ENCODE results near the gene PXDN. TPM values are rescaled to one million over a fixed set of nuclear protein-coding genes. Genes with fewer than 3 reads are reported as not detected.

The PXDN gene
- total and polyA plus RNA-seq, 9 of the 15 experiments (the other 6 are each of a cell fraction or from before 2014, with no cell fraction given), result 0.49 TPM; not detected in 8

- Histone ChIP-seq H3K27me3 (ENCODE audit: control insufficient read depth in 2 of 2, insufficient read depth in 2 of 2, low read length in 2 of 2) (peaks cover 2 to 34% of the 10 kb centered on the region in 2 experiments; a peak in 3 of 5 replicates), H3K4me2 (ENCODE audit: insufficient read depth, low read length) (no peak overlapping the region), H4K20me1 (replicated peaks; ENCODE audit: control insufficient read depth, insufficient read depth, low read length) (no peaks in the 10 kb centered on the region), H2AFZ (ENCODE audit: low read depth, low read length) (no peak overlapping the region), H3K9ac (ENCODE audit: insufficient read depth in 1 of 2, low read depth in 2 of 2, low read length in 2 of 2) (no peak overlapping the region), H3K9me1 (ENCODE audit: control insufficient read depth, insufficient read depth, low read length) (no peaks in the 10 kb centered on the region), H3K9me3 (replicated peaks; ENCODE audit: control insufficient read depth, insufficient read depth, low read depth, low read length) (no peaks in the 10 kb centered on the region), H3K4me3 (no peak overlapping the region), H3K36me3 (ENCODE audit: control insufficient read depth, insufficient read depth, low read length) (no peaks in the 10 kb centered on the region), H3K27ac (ENCODE audit: extremely low read depth, low read depth, low read length) (no peak overlapping the region), H3K79me2 (ENCODE audit: control insufficient read depth, insufficient read depth, low read length) (no peaks in the 10 kb centered on the region), H3K4me1 (replicated peaks in 1 of 2; ENCODE audit: control insufficient read depth in 2 of 2, insufficient read depth in 2 of 2, low read length in 2 of 2) (no peaks in the 10 kb centered on the region)
- ChIA-PET CTCF (ENCODE audit: low intra/inter-chr PET ratio) (no interaction called here), POLR2A (no interaction called here)
- no peak for ATAC-seq
- in situ Hi-C loops (cut with MboI), result no loop called here
- TF ChIP-seq IFI16 (CRISPR knock-in tag; IDR thresholded peaks at IDR 0.05) (no peak), CREBBP (IDR thresholded peaks at IDR 0.05; ENCODE audit: low read depth, low read length) (no peak), SNRNP70 (optimal IDR thresholded peaks at IDR 0.05; ENCODE audit: low read depth, low read length) (no peak), ARID4B (CRISPR knock-in tag; IDR thresholded peaks at IDR 0.05) (no peak), ZNF695 (CRISPR knock-in tag; IDR thresholded peaks at IDR 0.05) (no peak), CBFB (CRISPR knock-in tag; IDR thresholded peaks at IDR 0.05) (no peak), POLR2AphosphoS2 (IDR thresholded peaks at IDR 0.05; ENCODE audit: low read length) (no peak), ZFP36 (IDR thresholded peaks at IDR 0.05; ENCODE audit: low read depth, low read length, partially characterized antibody) (no peak), ZNF316 (IDR thresholded peaks at IDR 0.05) (no peak), BMI1 (IDR thresholded peaks at IDR 0.05; ENCODE audit: low read length) (no peak)
- FAIRE-seq, result no peak
- no TSS peak for BruUV-seq (replicated peaks)
- WGBS (ENCODE audit: insufficient coverage, low coverage, missing lambda C conversion rate), result under 1% methylated on average over 22 of the region's 22 CpGs
- intact Hi-C loops (cut with micrococcal nuclease), result no loop called here
- no peak for DNase-seq (ENCODE audit: extremely low read depth in 1 of 4, low spot score in 3 of 4)
Measured at GRCh38 chr2:1727101-1727771, 17.1 kb downstream of the PXDN start.

Data from K562 (cell line).